GM12892 (cell line): Measurements from ENCODE around the gene MLYCD.

Source experiments
- POLR2A ChIP-seq: IDR thresholded peaks from 2 replicates; pipeline ENCODE4 v1.6.1; 2011; ENCODE audit warnings: low read depth, low read length, control low read depth
- TAF1 ChIP-seq: IDR thresholded peaks from 2 replicates; pipeline ENCODE4 v1.6.1; 2011; ENCODE audit warnings: low read depth, mild to moderate bottlenecking, control low read depth, low read length, borderline replicate concordance

DNA sequence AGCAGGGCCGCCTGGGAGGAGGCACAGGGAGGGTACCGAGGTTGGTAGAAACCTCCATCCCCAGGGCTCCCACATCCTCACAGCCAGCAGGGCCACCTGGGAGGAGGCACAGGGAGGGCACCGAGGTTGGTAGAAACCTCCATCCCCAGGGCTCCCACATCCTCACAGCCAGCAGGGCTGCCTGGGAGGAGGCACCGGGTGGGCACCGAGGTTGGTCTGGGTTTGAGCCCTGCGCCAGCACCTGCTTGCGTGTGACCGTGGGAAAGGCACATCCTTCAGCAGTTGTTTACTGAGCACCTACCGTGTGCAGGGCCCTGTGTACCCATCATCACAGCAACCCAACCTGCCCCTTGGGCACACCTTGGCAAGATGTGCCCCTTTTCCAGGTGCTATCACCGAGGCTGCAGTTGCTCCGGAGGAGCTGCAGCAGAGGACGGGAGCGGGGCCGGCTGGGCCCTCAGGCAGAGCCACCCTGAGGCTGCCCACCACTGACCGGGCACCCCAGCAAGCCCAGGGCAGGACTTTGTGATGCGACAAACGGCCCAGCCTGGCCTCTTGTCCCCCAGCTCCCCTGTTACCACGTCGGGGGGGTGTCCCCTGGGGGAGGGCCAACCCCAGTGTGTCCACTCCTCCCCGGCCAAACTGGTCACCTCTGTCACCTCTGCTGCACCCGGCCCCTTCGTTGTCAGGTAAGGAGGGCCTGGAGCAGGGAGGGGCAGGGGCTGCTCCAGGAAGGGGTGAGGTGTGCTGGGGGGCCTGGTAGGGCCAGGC is 32.0 kb downstream of the MLYCD start:
- TF ChIP-seq TAF1 (no peak), POLR2A (no peak)
